Osteocyte (in vitro differentiated cells): ENCODE data around the gene ZNF775. TPM values are rescaled to one million over a fixed set of nuclear protein-coding genes. Genes with fewer than 3 reads are reported as not detected.

Source experiments
- DNase-seq: peaks from one replicate; pipeline ENCODE4 v3.0.0; 2021; ENCODE audit warnings: mixed read lengths; ENCODE audit not compliant: unreplicated experiment; ENCODE audit errors: extremely low spot score
- H3K27ac Mint-ChIP-seq: one replicate; pipeline ENCODE4 v1.8.0; 2021; ENCODE audit warnings: mild to moderate bottlenecking, mixed read lengths; ENCODE audit not compliant: unreplicated experiment
- H3K27me3 Mint-ChIP-seq: one replicate; pipeline ENCODE4 v1.8.0; 2021; ENCODE audit warnings: mixed read lengths; ENCODE audit not compliant: unreplicated experiment
- H3K36me3 Mint-ChIP-seq: one replicate; pipeline ENCODE4 v1.8.0; 2021; ENCODE audit warnings: mixed read lengths; ENCODE audit not compliant: unreplicated experiment
- H3K4me1 Mint-ChIP-seq: one replicate; pipeline ENCODE4 v1.8.0; 2021; ENCODE audit warnings: mixed read lengths; ENCODE audit not compliant: unreplicated experiment
- H3K4me3 Mint-ChIP-seq: one replicate; pipeline ENCODE4 v1.8.0; 2021; ENCODE audit warnings: mild to moderate bottlenecking, moderate library complexity, mixed read lengths; ENCODE audit not compliant: unreplicated experiment
- H3K9me3 Mint-ChIP-seq: one replicate; pipeline ENCODE4 v1.8.0; 2021; ENCODE audit warnings: mixed read lengths; ENCODE audit not compliant: unreplicated experiment
- total RNA-seq: library from RNA; stranded (reverse); gene quantifications from 2 replicates; pipeline ENCODE4 v1.2.1, GENCODE V29; 2021
- TF ChIP-seq, protein P1 (sequence below): fragments of 200-600 bp; sonication (generic); IDR thresholded peaks from 2 replicates; pipeline ENCODE4 v1.5.0; 2021; ENCODE audit warnings: antibody characterized with exemption, mild to moderate bottlenecking, moderate library complexity

ZNF775 gene
- total RNA-seq, 1 donor from 2014 or later, result 5.9 TPM

- TF ChIP-seq, protein P1, sequence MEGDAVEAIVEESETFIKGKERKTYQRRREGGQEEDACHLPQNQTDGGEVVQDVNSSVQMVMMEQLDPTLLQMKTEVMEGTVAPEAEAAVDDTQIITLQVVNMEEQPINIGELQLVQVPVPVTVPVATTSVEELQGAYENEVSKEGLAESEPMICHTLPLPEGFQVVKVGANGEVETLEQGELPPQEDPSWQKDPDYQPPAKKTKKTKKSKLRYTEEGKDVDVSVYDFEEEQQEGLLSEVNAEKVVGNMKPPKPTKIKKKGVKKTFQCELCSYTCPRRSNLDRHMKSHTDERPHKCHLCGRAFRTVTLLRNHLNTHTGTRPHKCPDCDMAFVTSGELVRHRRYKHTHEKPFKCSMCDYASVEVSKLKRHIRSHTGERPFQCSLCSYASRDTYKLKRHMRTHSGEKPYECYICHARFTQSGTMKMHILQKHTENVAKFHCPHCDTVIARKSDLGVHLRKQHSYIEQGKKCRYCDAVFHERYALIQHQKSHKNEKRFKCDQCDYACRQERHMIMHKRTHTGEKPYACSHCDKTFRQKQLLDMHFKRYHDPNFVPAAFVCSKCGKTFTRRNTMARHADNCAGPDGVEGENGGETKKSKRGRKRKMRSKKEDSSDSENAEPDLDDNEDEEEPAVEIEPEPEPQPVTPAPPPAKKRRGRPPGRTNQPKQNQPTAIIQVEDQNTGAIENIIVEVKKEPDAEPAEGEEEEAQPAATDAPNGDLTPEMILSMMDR, result no peak
- Mint-ChIP-seq H3K4me1 (peaks cover 4% of the 10 kb centered on the region), H3K9me3 (no peaks in the 10 kb centered on the region), H3K27me3 (peaks cover 18% of the 10 kb centered on the region), H3K27ac (no peak overlapping the region), H3K36me3 (no peaks in the 10 kb centered on the region), H3K4me3 (no peak overlapping the region)
- no peak for DNase-seq
Observed at GRCh38 chr7:150421831-150422230, 42.7 kb downstream of the ZNF775 start.

- peaks cover 12% of the 10 kb centered on the region for H3K27me3 Mint-ChIP-seq
- no peak for DNase-seq
- H3K4me3 Mint-ChIP-seq, result no peak overlapping the region
- H3K4me1 Mint-ChIP-seq, result peaks cover 26% of the 10 kb centered on the region
- no peak overlapping the region for H3K27ac Mint-ChIP-seq
- TF ChIP-seq, protein P1, result no peak
- H3K9me3 Mint-ChIP-seq, result no peaks in the 10 kb centered on the region
- no peaks in the 10 kb centered on the region for H3K36me3 Mint-ChIP-seq
Observed at GRCh38 chr7:150425670-150426069, 46.5 kb downstream of the ZNF775 start.

GRCh38 chr7:150428671-150429451 lies 49.7 kb downstream of the ZNF775 start:
- peak overlapping the region; percentile 63 for H3K27ac Mint-ChIP-seq

DNA sequence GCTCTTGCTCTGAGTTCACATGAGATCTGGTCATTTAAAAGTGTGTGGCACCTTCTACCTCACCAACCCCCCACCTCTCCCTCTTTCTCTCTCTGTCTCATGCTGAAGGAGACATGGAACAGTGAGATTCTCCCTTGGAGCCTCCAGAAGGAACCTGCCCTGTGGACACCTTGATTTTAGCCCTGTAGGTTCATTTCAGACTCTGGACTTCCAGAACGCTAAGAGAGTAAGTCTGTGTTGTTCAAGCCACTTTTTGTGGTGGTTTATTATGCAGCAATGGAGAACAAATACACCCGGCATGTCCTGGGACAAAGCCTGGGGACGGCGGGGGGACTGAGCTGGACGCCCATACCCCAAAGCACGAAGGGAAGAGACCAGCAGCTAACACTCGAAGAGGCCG lies 50.6 kb downstream of the ZNF775 start:
- H3K9me3 Mint-ChIP-seq, result no peaks in the 10 kb centered on the region
- H3K4me3 Mint-ChIP-seq, result no peak overlapping the region
- peaks cover 3% of the 10 kb centered on the region for H3K27me3 Mint-ChIP-seq
- peaks cover 21% of the 10 kb centered on the region for H3K4me1 Mint-ChIP-seq
- no peaks in the 10 kb centered on the region for H3K36me3 Mint-ChIP-seq
- H3K27ac Mint-ChIP-seq, result no peak overlapping the region
- DNase-seq, result no peak
- TF ChIP-seq, protein P1, result no peak

More at GRCh38 chr7:150428671-150429451, 49.7 kb downstream of the ZNF775 start:
- TF ChIP-seq, protein P1, result no peak
- DNase-seq, result peak; percentile 85
- Mint-ChIP-seq H3K4me3 (peak overlapping the region; percentile 14), H3K9me3 (no peaks in the 10 kb centered on the region), H3K4me1 (peaks cover 21% of the 10 kb centered on the region), H3K27me3 (peaks cover 3% of the 10 kb centered on the region), H3K36me3 (no peaks in the 10 kb centered on the region)

GRCh38 chr7:150430465-150431085 lies 51.4 kb downstream of the ZNF775 start:
- Mint-ChIP-seq H3K36me3 (no peaks in the 10 kb centered on the region), H3K4me3 (no peak overlapping the region), H3K9me3 (no peaks in the 10 kb centered on the region), H3K27me3 (no peaks in the 10 kb centered on the region), H3K27ac (no peak overlapping the region), H3K4me1 (peaks cover 21% of the 10 kb centered on the region)
- TF ChIP-seq, protein P1, result no peak
- DNase-seq, result peak; percentile 65
